Karpas-422 (cell line): ENCODE results near the gene XRN1. TPM values are rescaled to one million over a fixed set of nuclear protein-coding genes. Genes with fewer than 3 reads are reported as not detected.

ENCODE experiments used
- DNase-seq: peaks from one replicate; pipeline ENCODE4 v3.0.0-alpha.2; 2015
- H2AFZ ChIP-seq: fragments of 200-600 bp; sonication (generic); 2 replicates; pipeline ENCODE4 v1.6.1; 2014; ENCODE audit warnings: antibody characterized with exemption, low read length, mixed read lengths
- H3K27ac ChIP-seq: fragments of 200-600 bp; sonication (generic); 2 replicates; pipeline ENCODE4 v1.5.1; 2014; ENCODE audit warnings: mild to moderate bottlenecking, low read length, moderate library complexity
- H3K27me3 ChIP-seq: fragments of 200-600 bp; sonication (generic); 2 replicates; pipeline ENCODE4 v1.6.1; 2014; ENCODE audit warnings: low read length, mixed read lengths
- H3K36me3 ChIP-seq: fragments of 200-600 bp; sonication (generic); 2 replicates; pipeline ENCODE4 v1.6.1; 2014; ENCODE audit warnings: low read length, mixed read lengths; ENCODE audit not compliant: insufficient read depth
- H3K4me1 ChIP-seq: fragments of 200-600 bp; sonication (generic); 2 replicates; pipeline ENCODE4 v1.6.1; 2014; ENCODE audit warnings: mild to moderate bottlenecking, low read length, mixed read lengths
- H3K4me2 ChIP-seq: fragments of 200-600 bp; sonication (generic); 2 replicates; pipeline ENCODE4 v1.6.1; 2014; ENCODE audit warnings: low read length, low read depth, mild to moderate bottlenecking; ENCODE audit not compliant: poor library complexity, severe bottlenecking
- H3K4me3 ChIP-seq: fragments of 200-600 bp; sonication (generic); 2 replicates; pipeline ENCODE4 v1.5.1; 2014; ENCODE audit warnings: mild to moderate bottlenecking, antibody characterized with exemption, low read length, mixed read lengths
- H3K79me2 ChIP-seq: fragments of 200-600 bp; sonication (generic); 2 replicates; pipeline ENCODE4 v1.6.1; 2014; ENCODE audit warnings: mild to moderate bottlenecking, low read length, mixed read lengths
- H3K9ac ChIP-seq: fragments of 200-600 bp; sonication (generic); 2 replicates; pipeline ENCODE4 v1.6.0; 2014; ENCODE audit warnings: low read length
- H3K9me2 ChIP-seq: fragments of 200-600 bp; sonication (generic), shearing (Covaris generic); replicated peaks from 2 replicates; pipeline ENCODE4 v1.6.0; 2014; ENCODE audit warnings: mild to moderate bottlenecking, low read length, moderate library complexity; ENCODE audit not compliant: insufficient read depth
- H3K9me3 ChIP-seq: fragments of 300-700, 200-600 bp; sonication (generic); 2 replicates; pipeline ENCODE4 v1.6.1; 2014; ENCODE audit warnings: low read length, mixed read lengths
- H4K20me1 ChIP-seq: fragments of 200-600 bp; sonication (generic); 2 replicates; pipeline ENCODE4 v1.6.1; 2014; ENCODE audit warnings: mild to moderate bottlenecking, antibody characterized with exemption, low read length, low read depth; ENCODE audit not compliant: insufficient read depth
- total RNA-seq: library from RNA; depleted of rRNA; stranded (reverse); fragments of >200 nt; shearing (Covaris generic); gene quantifications from 2 replicates; pipeline ENCODE4 v1.2.3, GENCODE V29; 2014; ENCODE audit warnings: low replicate concordance

The XRN1 gene
- total RNA-seq, 1 experiment from 2014 or later, result 62.2 TPM

DNA sequence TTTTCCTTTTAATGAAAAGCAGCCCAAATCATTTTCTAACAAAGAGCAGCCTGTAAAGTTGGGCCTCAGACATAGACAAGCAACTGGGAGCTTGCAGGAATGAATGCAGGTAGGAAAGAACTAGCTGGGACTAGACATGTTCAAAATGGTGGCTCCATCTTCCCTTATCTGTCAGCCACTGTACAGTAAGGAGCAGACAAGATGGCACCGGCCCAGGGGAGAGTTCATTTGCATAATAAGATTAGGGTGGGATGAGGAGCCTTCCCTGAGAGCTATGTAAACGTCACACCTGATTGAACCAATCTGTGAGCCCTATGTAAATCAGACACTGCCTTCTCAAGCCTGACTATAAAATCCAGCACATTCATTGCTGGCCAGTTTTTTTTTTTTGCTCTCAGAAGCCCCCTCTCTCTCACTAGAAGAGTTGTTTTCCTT lies 162.7 kb downstream of the XRN1 start:
- H3K4me2 ChIP-seq, result no peak overlapping the region
- H3K27me3 ChIP-seq, result no peaks in the 10 kb centered on the region
- peak; percentile 50 for DNase-seq
- no peaks in the 10 kb centered on the region for H3K79me2 ChIP-seq
- H3K9me3 ChIP-seq, result peaks cover 16% of the 10 kb centered on the region
- H3K9me2 ChIP-seq, result no peaks in the 10 kb centered on the region
- H2AFZ ChIP-seq, result no peak overlapping the region
- H3K36me3 ChIP-seq, result no peaks in the 10 kb centered on the region; the same call in 1 of the 2 replicates
- H3K27ac ChIP-seq, result no peak overlapping the region
- no peaks in the 10 kb centered on the region; the same call in 1 of the 2 replicates for H3K4me1 ChIP-seq
- no peaks in the 10 kb centered on the region for H4K20me1 ChIP-seq
- no peak overlapping the region for H3K9ac ChIP-seq
- no peak overlapping the region for H3K4me3 ChIP-seq

DNA sequence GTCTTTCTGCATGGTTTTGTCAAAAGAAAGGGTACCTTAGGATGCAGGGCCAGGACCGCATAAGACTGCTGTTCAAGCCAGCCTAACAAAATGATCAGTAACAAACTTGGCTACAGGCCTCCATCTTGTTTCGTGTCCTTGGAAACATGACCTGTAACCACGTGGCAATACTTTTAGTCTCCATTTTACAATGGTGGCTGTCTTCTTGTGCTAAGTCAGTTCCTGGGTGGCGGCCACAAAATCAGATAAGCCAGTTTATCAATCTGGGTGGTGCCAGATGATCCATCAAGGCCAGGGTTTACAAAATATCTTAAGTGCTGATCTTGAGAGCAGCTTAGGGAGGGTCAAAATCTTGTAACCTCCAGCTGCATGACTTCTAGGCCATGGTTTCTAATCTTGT lies 165.3 kb downstream of the XRN1 start:
- Histone ChIP-seq H3K79me2 (no peaks in the 10 kb centered on the region), H3K4me2 (no peak overlapping the region), H3K9ac (no peak overlapping the region), H3K4me1 (no peaks in the 10 kb centered on the region; the same call in 1 of the 2 replicates), H3K9me3 (peaks cover 1% of the 10 kb centered on the region), H2AFZ (no peak overlapping the region), H3K27ac (no peak overlapping the region), H4K20me1 (no peaks in the 10 kb centered on the region), H3K36me3 (no peaks in the 10 kb centered on the region; the same call in 1 of the 2 replicates), H3K9me2 (no peaks in the 10 kb centered on the region), H3K4me3 (no peak overlapping the region), H3K27me3 (no peaks in the 10 kb centered on the region)
- DNase-seq, result no peak

DNA sequence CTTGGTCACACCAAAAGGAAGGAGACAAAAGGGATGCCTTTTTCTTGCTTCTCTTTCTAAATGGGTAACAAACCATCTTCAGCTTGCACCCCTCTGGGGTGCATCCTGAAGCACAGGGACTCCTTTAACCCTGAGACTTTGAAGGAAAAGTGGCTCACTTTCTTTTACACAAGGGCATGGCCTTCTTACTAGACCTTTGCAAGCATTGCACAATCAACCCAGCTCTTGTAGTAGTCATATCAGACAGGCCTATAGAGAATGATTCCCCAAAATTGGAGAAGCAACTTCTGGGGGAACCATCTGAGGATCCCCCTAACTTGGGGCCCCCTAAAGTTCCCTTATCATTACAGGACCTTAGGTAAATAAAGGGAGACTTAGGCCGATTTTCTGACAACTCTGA lies 166.4 kb downstream of the XRN1 start:
- no peak overlapping the region for H2AFZ ChIP-seq
- H3K27ac ChIP-seq, result no peak overlapping the region
- no peaks in the 10 kb centered on the region for H3K27me3 ChIP-seq

DNA sequence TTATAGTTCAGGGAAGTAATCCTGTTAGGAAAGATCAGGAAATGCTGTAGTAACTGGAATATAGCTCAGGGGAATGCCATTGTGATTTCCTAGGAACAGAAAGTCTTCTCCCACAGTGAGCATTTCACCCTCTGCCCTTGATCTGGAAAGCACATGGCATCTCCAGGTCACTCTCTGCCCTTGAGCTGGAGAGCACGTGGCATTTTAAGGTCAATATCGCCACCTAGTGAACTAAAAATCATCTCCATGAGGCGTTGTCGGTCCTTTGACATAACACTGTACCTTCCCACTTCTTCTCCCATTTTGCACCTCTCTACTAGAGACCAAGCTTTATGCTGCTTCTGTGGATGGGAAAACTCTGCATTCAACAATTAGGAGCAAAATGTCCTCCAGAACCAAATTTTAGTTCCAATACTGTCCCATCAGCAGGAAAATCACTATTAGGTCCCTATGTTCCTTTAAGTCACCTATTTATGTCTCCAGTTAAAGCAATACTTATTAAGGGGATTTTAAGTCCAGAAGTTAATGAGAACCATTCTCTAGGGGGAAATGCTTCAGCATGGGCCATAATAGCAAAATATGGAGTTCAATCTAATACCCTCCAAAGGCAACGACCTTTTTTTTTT lies 167.8 kb downstream of the XRN1 start:
- no peak overlapping the region; the same call in 1 of the 2 replicates for H3K9ac ChIP-seq
- H3K27ac ChIP-seq, result no peak overlapping the region

More for the DNA sequence above, 166.4 kb downstream of the XRN1 start:
- Histone ChIP-seq H3K4me3 (no peak overlapping the region), H3K79me2 (no peaks in the 10 kb centered on the region), H3K9me2 (no peaks in the 10 kb centered on the region), H3K36me3 (no peaks in the 10 kb centered on the region), H3K9me3 (no peaks in the 10 kb centered on the region; the same call in 1 of the 2 replicates), H4K20me1 (no peaks in the 10 kb centered on the region), H3K9ac (no peak overlapping the region), H3K4me2 (no peak overlapping the region), H3K4me1 (no peaks in the 10 kb centered on the region; the same call in 1 of the 2 replicates)
- no peak for DNase-seq

DNA sequence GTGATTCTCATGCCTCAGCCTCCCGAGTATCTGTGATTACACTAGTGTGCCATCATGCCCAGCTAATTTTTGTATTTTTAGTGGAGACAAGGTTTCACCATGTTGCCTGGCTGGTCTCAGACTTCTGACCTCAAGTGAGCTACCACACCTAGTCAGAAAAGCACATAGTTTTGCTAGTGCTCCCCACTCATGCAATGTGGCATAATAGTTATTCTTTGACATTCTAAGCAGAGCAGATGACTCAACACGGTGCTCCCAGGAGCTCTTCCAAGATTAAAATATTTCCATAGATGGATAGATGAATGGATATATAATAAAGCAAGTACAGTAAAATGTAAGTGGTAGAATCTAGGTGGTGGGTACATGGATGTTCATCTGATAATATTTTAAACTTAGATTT lies 169.4 kb downstream of the XRN1 start:
- Histone ChIP-seq H3K9me2 (no peaks in the 10 kb centered on the region), H3K4me1 (no peaks in the 10 kb centered on the region), H3K4me2 (no peak overlapping the region), H3K27ac (no peak overlapping the region), H3K4me3 (no peak overlapping the region), H3K9me3 (no peaks in the 10 kb centered on the region), H3K79me2 (no peaks in the 10 kb centered on the region), H2AFZ (no peak overlapping the region), H3K27me3 (no peaks in the 10 kb centered on the region), H4K20me1 (no peaks in the 10 kb centered on the region), H3K36me3 (no peaks in the 10 kb centered on the region), H3K9ac (no peak overlapping the region)
- no peak for DNase-seq

More for the DNA sequence above, 167.8 kb downstream of the XRN1 start:
- no peaks in the 10 kb centered on the region for H3K9me2 ChIP-seq
- no peaks in the 10 kb centered on the region for H3K27me3 ChIP-seq
- H3K4me1 ChIP-seq, result no peaks in the 10 kb centered on the region; the same call in 1 of the 2 replicates
- H3K9me3 ChIP-seq, result no peaks in the 10 kb centered on the region
- H3K79me2 ChIP-seq, result no peaks in the 10 kb centered on the region
- DNase-seq, result peak; percentile 93
- H4K20me1 ChIP-seq, result no peaks in the 10 kb centered on the region
- no peak overlapping the region for H3K4me3 ChIP-seq
- H3K4me2 ChIP-seq, result no peak overlapping the region
- H3K36me3 ChIP-seq, result no peaks in the 10 kb centered on the region
- peak overlapping the region; percentile 51 for H2AFZ ChIP-seq

DNA sequence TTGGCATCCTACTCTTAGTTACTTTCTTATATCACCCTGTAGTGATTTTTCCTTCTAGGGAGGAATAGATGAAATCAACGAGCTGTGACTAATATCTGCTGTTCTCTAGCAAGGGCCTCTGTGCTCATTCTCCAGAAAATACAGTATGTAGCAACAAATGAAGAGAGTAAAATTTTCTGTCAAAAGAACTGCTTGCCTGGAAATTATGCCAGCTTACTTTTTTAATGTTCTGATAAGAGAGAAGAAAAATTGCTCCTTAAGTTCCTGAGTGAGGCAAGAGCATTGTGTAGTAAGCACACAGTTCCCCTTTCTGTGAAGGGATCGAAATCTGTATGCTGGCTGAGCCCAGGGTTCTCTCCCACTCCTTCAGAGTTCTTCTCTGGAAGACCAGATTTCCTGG lies 171.1 kb downstream of the XRN1 start:
- Histone ChIP-seq H3K9me2 (no peaks in the 10 kb centered on the region), H3K27ac (no peak overlapping the region), H3K27me3 (no peaks in the 10 kb centered on the region), H3K4me2 (no peak overlapping the region), H3K9me3 (no peaks in the 10 kb centered on the region), H3K4me1 (no peaks in the 10 kb centered on the region), H3K36me3 (no peaks in the 10 kb centered on the region), H4K20me1 (no peaks in the 10 kb centered on the region), H3K79me2 (no peaks in the 10 kb centered on the region), H3K4me3 (no peak overlapping the region), H3K9ac (no peak overlapping the region), H2AFZ (no peak overlapping the region)
- no peak for DNase-seq

DNA sequence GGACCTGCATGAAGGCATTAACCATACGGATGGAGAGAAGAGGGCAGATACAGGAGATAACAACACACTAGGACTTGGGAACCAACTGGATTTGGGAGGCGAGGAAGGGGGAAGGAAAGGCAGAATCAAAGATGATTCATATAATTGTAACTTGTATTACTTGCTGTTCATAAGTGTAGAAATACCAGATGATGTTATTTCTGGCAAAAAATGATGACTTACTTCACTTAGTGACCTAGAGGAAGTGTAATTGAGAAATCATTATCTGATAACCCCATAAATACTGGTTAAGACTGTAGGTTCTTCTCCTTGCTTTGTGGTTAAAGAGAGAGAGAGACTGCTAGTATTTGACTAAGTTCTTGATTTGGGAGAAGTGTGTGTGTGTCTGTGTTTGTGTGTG lies 172.0 kb downstream of the XRN1 start:
- Histone ChIP-seq H3K36me3 (no peaks in the 10 kb centered on the region), H3K9ac (no peak overlapping the region), H3K4me2 (no peak overlapping the region), H3K9me3 (no peaks in the 10 kb centered on the region), H3K27ac (no peak overlapping the region), H2AFZ (no peak overlapping the region), H4K20me1 (no peaks in the 10 kb centered on the region), H3K27me3 (no peaks in the 10 kb centered on the region), H3K4me1 (no peaks in the 10 kb centered on the region), H3K79me2 (no peaks in the 10 kb centered on the region), H3K4me3 (no peak overlapping the region), H3K9me2 (no peaks in the 10 kb centered on the region)
- DNase-seq, result no peak

DNA sequence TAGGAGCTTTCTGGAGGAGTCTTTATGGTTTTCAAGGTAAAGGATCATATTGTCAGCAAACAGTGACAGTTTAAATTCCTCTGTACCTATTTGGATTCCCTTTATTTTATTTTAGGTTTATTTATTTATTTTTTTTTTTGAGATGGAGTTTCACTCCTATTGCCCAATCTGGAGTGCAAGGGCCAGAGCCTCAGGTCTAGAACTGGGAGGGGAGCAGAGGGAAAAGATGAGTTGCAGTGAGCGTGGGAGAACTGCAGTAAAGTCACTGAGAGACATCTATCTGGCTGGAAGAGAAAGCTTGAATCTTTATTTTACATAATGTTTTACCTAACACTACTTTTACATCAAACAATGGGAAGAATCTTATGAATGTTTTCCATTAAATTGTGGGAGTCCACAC lies 172.9 kb downstream of the XRN1 start:
- no peak overlapping the region for H2AFZ ChIP-seq
- no peaks in the 10 kb centered on the region for H3K27me3 ChIP-seq
- H3K9me2 ChIP-seq, result no peaks in the 10 kb centered on the region
- no peaks in the 10 kb centered on the region for H3K79me2 ChIP-seq
- no peak overlapping the region for H3K4me3 ChIP-seq
- no peaks in the 10 kb centered on the region for H4K20me1 ChIP-seq
- no peaks in the 10 kb centered on the region for H3K36me3 ChIP-seq
- H3K9ac ChIP-seq, result no peak overlapping the region
- no peak overlapping the region for H3K4me2 ChIP-seq
- no peak overlapping the region for H3K27ac ChIP-seq
- no peaks in the 10 kb centered on the region for H3K9me3 ChIP-seq
- no peak for DNase-seq
- H3K4me1 ChIP-seq, result no peaks in the 10 kb centered on the region
